Raji (cell line): Measurements from ENCODE around the gene CACNA2D2.

ENCODE experiments used
- POLR2A ChIP-seq: IDR thresholded peaks from 2 replicates; pipeline ENCODE4 v1.6.1; 2011; ENCODE audit warnings: low read depth, low read length, control low read depth; ENCODE audit not compliant: insufficient read depth

CACNA2D2 gene

GRCh38 chr3:50371133-50371685 is 132.2 kb downstream of the CACNA2D2 start:
- TF ChIP-seq POLR2A, result no peak

GRCh38 chr3:50370594-50370993 is 132.8 kb downstream of the CACNA2D2 start:
- no peak for TF ChIP-seq POLR2A

GRCh38 chr3:50369012-50369670 is 134.3 kb downstream of the CACNA2D2 start:
- no peak for TF ChIP-seq POLR2A

- no peak for TF ChIP-seq POLR2A
Measured at GRCh38 chr3:50365842-50366220, 137.6 kb downstream of the CACNA2D2 start.

- no peak for TF ChIP-seq POLR2A
Measured at GRCh38 chr3:50365080-50365841, 138.2 kb downstream of the CACNA2D2 start.

GRCh38 chr3:50364573-50365079 is 138.8 kb downstream of the CACNA2D2 start:
- no peak for TF ChIP-seq POLR2A

- no peak for TF ChIP-seq POLR2A
Measured at GRCh38 chr3:50359760-50360110, 143.7 kb downstream of the CACNA2D2 start.

GRCh38 chr3:50358911-50359759 is 144.3 kb downstream of the CACNA2D2 start, which contains the start of gene TMEM115:
TMEM115 (minus strand) TSS chr3:50359521; CDS start chr3:50359063, 458 bp downstream.
- peak; percentile 84 for TF ChIP-seq POLR2A

- no peak for TF ChIP-seq POLR2A
Measured at GRCh38 chr3:50358355-50358910, 145.0 kb downstream of the CACNA2D2 start.

GRCh38 chr3:50357481-50357880 is 146.0 kb downstream of the CACNA2D2 start:
- no peak for TF ChIP-seq POLR2A

GRCh38 chr3:50356553-50356952 is 146.9 kb downstream of the CACNA2D2 start:
- no peak for TF ChIP-seq POLR2A

- no peak for TF ChIP-seq POLR2A
Measured at GRCh38 chr3:50355829-50356552, 147.4 kb downstream of the CACNA2D2 start.

- no peak for TF ChIP-seq POLR2A
Measured at GRCh38 chr3:50354850-50355249, 148.6 kb downstream of the CACNA2D2 start.

GRCh38 chr3:50354186-50354764 is 149.2 kb downstream of the CACNA2D2 start:
- TF ChIP-seq POLR2A, result no peak
